HUES64 (cell line): ENCODE measurements around the gene SUGCT.
"Not testable (repeated sequence)": the region's sequence is repeated elsewhere in the genome, so short reads cannot be mapped to it uniquely, and the experiment has no call there.

Experiments used
- H3K27ac ChIP-seq: 2 replicates; pipeline ENCODE4 v1.7.0; 2013; ENCODE audit warnings: low read depth, low read length, inconsistent platforms
- H3K27me3 ChIP-seq: 2 replicates; pipeline ENCODE4 v1.6.1; 2013; ENCODE audit warnings: mild to moderate bottlenecking, low read length; ENCODE audit not compliant: insufficient read depth
- H3K36me3 ChIP-seq: 2 replicates; pipeline ENCODE4 v1.6.1; 2013; ENCODE audit warnings: mild to moderate bottlenecking, low read length; ENCODE audit not compliant: insufficient read depth
- H3K4me1 ChIP-seq: 2 replicates; pipeline ENCODE4 v1.6.1; 2013; ENCODE audit warnings: mild to moderate bottlenecking, low read length, moderate library complexity; ENCODE audit not compliant: insufficient read depth
- H3K4me3 ChIP-seq: 2 replicates; pipeline ENCODE4 v1.5.1; 2013; ENCODE audit warnings: mild to moderate bottlenecking, low read length, moderate library complexity
- H3K9ac ChIP-seq: 2 replicates; pipeline ENCODE4 v1.6.1; 2013; ENCODE audit warnings: mild to moderate bottlenecking, low read depth, low read length
- H3K9me3 ChIP-seq: 2 replicates; pipeline ENCODE4 v1.6.1; 2013; ENCODE audit warnings: low read depth, low read length; ENCODE audit not compliant: insufficient read depth
- WGBS: fragments of 150-250, 120-280 bp; methylation state at CpG from one replicate; pipeline ENCODE4 v1.1.7; 2013; ENCODE audit warnings: missing lambda C conversion rate; 5-methylcytosine and 5-hydroxymethylcytosine counted together

The SUGCT gene

DNA sequence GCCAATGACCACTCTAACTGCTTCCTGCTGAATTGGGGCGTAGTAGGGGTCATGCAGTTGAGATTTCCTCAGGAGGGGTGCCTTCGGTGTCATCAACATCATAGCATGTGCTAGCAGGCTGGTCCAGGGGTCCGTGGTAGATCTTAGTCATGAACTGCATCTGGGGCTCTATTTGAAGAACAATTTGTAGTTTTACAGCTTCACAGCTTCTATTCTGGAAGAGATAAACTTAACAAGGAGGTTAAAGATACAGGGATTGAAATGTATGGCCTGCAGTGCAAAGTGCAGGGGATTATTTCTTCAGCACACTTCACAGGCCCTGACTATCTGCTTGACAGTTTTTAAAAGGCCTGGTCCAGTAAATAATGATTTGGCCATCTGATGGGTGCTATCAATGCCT lies 33.5 kb downstream of the SUGCT start:
- WGBS: 93% methylated on average over 3 of the region's 3 CpGs
- H3K4me1 ChIP-seq, H3K9me3 ChIP-seq, H3K27me3 ChIP-seq, H3K36me3 ChIP-seq, H3K9ac ChIP-seq, H3K4me3 ChIP-seq, H3K27ac ChIP-seq: not testable (repeated sequence)

DNA sequence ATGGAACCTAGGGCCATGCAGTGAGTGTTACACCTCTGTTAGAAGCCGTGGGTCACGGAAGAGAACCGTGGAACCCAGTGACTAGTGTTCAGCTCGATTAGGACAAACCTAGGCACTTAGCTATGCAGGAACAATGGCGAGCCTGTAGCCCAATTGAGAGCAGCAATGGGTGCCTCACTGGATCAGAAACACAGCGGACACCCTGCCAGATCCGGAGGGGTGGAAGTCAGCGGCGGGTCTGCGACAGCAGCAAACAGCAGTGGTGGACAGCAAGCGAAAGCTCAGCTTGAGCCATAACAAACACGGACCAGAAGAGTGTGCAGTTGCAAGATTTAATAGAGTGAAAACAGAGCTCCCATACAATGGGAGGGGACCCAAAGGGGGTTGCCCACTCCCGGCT lies 38.3 kb downstream of the SUGCT start:
- H3K9me3 ChIP-seq, H3K4me3 ChIP-seq, H3K27me3 ChIP-seq, H3K27ac ChIP-seq, H3K9ac ChIP-seq, H3K36me3 ChIP-seq, H3K4me1 ChIP-seq: not testable (repeated sequence)
- 93% methylated on average over 12 of the region's 13 CpGs for WGBS

DNA sequence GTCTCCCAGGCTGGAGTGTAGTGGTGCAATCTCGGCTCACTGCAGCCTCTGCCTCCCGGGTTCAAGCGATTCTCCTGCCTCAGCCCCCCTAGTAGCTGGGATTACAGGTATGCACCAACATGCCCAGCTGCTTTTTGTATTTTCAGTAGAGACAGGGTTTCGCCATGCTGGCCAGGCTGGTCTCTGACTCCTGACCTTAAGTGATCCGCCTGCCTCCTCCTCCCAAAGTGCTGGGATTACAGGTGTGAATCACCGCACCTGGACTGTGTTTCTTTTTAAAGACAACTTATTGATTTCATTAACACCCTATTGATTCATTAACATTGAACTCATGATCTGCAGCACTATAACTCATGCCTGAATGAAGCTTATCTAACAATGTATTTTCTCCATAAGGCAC lies 40.5 kb downstream of the SUGCT start:
- not testable (repeated sequence) for H3K36me3 ChIP-seq, H3K27me3 ChIP-seq, H3K9ac ChIP-seq, H3K4me3 ChIP-seq, H3K27ac ChIP-seq, H3K4me1 ChIP-seq, H3K9me3 ChIP-seq
- WGBS: 95% methylated on average over 6 of the region's 6 CpGs

DNA sequence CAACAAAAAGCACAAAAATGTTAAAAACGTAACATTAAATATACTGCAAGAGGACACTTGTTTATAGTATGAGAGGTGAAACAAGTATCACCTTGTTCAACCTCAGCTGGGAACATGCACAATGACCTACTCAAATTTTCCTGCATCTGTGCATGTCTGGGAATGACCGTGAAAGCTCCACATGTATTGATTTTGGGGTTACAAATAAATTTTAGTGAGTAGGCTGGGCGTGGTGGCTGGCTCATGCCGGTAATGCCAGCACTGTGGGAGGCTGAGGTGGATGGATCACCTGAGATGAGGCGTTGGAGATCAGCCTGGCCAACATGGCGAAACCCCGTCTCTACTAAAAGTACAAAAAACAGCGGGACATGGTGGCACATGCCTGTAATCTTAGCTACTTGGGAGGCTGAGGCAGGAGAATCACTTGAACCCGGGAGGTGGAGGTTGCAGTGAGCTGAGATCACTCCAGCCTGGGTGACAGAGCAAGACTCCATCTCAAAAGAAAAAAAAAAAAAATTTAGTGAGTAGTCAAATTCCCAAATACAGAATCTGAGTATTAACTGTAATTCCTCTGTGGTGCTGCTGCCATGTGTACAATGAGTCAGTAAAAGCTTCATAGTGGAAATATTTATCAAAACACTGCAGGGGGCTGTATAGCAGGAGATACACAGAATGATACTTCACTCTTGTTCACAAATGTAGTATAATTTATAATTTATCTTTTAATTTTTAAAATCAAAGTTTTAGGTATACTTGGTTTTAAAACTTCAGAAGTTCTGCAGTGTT lies 41.1 kb downstream of the SUGCT start:
- Histone ChIP-seq H3K36me3 (no peaks in the 10 kb centered on the region), H3K9ac (no peak overlapping the region), H3K27me3 (no peaks in the 10 kb centered on the region), H3K27ac (no peak overlapping the region), H3K9me3 (no peaks in the 10 kb centered on the region), H3K4me3 (no peak overlapping the region), H3K4me1 (peaks cover 4% of the 10 kb centered on the region; the same call in 1 of the 2 replicates)
- WGBS: 95% methylated on average over 8 of the region's 9 CpGs

DNA sequence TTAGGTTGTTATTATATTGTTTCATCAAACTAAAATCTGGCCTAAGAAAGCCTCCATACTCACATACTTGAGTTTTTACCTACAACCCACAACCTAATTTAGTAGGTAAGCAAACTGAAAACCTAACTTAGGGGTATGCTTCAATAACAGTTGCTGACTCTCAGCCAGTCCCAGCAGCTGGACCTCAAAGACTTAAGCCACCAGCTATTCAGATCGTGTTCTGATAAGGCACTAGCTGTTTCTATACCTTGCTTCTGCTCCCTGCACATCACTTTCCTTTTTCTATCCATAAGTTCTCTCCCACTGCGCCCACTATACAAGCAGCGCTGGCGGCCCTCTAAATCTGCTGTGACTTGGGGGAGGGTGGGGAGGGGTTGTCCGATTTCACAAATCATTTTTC lies 42.3 kb downstream of the SUGCT start:
- Histone ChIP-seq H3K9ac (no peak overlapping the region), H3K4me1 (no peaks in the 10 kb centered on the region)
- WGBS: 85% methylated on average over 1 of the region's 5 CpGs

DNA sequence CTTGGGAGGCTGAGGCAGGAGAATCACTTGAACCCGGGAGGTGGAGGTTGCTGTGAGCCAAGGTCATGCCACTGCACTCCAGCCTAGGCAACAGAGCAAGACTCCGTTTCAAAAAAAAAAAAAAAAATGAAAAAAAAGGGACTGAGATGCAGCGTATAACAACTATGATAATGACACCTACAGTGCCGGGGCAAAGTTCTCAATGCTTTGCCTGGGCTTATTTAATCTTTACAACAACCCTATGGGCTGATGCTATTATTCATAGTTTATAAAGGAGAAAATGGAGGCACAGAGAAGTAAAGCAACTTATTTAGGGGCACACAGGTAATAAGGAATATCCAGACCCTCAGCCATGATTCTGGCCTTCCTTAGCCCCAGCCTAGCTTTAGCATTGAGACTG lies 47.6 kb downstream of the SUGCT start:
- H3K27me3 ChIP-seq: no peaks in the 10 kb centered on the region
- H3K4me1 ChIP-seq: no peaks in the 10 kb centered on the region
- H3K4me3 ChIP-seq: no peak overlapping the region
- 100% methylated on average over 4 of the region's 4 CpGs for WGBS
- H3K36me3 ChIP-seq: no peaks in the 10 kb centered on the region
- no peaks in the 10 kb centered on the region for H3K9me3 ChIP-seq
- H3K9ac ChIP-seq: no peak overlapping the region
- no peak overlapping the region for H3K27ac ChIP-seq

More for the DNA sequence above, 42.3 kb downstream of the SUGCT start:
- no peak overlapping the region for H3K27ac ChIP-seq
- no peak overlapping the region for H3K4me3 ChIP-seq
- H3K9me3 ChIP-seq: no peaks in the 10 kb centered on the region
- H3K27me3 ChIP-seq: no peaks in the 10 kb centered on the region
- no peaks in the 10 kb centered on the region for H3K36me3 ChIP-seq

DNA sequence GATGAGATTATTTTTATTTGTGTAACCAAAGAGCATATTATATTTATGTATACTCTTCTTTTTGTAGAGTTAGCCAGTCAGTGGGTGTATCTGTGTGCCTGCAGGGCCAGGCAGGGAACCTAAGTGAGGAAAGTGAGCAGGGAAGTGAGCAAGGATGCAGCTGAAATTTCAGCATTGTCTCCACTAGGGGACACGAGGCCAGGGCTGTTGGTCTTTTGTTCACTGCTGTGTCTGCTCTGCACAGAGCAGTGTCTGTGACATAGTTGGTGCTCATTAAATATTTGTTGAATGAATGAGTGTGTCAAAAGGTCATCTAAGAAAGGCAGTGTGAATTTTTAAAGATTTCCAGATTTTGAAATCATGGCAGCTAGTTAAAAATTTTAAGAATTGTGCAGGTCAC lies 51.8 kb downstream of the SUGCT start:
- H3K9me3 ChIP-seq: no peaks in the 10 kb centered on the region
- WGBS: 84% methylated on average over 1 of the region's 1 CpG
- no peaks in the 10 kb centered on the region for H3K4me1 ChIP-seq
- H3K9ac ChIP-seq: no peak overlapping the region
- H3K27me3 ChIP-seq: no peaks in the 10 kb centered on the region
- no peak overlapping the region for H3K27ac ChIP-seq
- no peak overlapping the region for H3K4me3 ChIP-seq
- H3K36me3 ChIP-seq: no peaks in the 10 kb centered on the region

DNA sequence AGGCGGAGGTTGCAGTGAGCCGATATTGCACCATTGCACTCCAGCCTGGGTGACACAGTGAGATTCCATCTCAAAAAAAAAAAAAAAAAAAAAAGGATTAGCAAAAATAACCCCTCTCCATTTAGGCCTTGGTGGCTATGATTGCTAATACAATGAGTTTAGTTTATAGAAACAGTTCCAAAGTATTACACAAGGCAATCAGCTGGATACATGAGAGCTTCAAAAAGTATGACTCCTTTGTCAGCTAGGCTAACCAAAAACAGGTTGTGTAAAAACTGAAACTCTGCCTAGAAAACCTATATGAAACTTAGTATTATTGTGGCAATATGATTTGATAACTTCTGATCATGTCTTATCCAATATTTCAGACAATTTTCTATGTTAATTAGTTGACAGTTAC lies 57.2 kb downstream of the SUGCT start:
- Histone ChIP-seq H3K4me1 (no peaks in the 10 kb centered on the region), H3K36me3 (no peaks in the 10 kb centered on the region), H3K27ac (no peak overlapping the region), H3K9ac (no peak overlapping the region), H3K9me3 (no peaks in the 10 kb centered on the region), H3K27me3 (no peaks in the 10 kb centered on the region), H3K4me3 (no peak overlapping the region)
- 97% methylated on average over 2 of the region's 2 CpGs for WGBS

DNA sequence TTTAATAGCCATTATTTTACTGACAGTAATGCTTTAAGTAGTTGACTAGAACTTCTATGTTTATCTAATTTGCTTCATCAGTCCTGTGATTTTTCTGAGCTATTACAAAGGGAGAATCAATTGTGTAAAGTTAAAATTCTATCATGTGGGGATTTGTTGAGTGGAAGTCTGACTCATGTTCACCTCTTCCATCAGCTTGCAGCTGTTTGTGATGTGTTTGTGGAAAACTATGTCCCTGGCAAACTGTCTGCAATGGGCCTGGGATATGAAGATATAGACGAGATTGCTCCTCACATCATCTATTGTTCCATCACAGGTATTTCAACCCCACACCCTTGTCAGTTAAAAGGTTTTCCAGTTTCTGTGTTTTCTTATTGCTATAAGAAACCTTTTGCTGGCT lies 59.9 kb downstream of the SUGCT start:
- Histone ChIP-seq H3K27me3 (no peaks in the 10 kb centered on the region), H3K36me3 (no peaks in the 10 kb centered on the region), H3K27ac (no peak overlapping the region), H3K9me3 (no peaks in the 10 kb centered on the region), H3K4me1 (no peaks in the 10 kb centered on the region), H3K9ac (no peak overlapping the region), H3K4me3 (no peak overlapping the region)
- no CpG with 5 or more reads among the region's 1 CpG for WGBS

DNA sequence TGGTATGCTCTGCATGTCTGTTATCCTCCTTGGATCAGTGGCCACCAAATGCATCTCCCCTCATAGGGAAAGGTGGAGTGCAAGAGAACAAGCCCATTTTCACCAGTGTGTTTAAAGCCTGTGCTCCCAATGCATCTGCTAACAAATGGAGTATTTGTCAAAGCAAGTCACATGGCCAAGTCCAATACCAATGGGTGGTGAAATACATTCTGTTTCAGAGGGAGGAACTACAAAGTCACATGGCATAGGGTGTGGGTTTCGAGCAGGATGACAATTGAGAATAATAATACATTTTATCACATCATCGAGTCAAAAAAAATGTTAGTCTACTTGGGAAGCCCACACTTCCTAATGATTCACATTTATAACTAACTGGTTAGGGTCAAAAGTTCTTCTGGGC lies 62.7 kb downstream of the SUGCT start:
- no peak overlapping the region for H3K27ac ChIP-seq
- H3K4me1 ChIP-seq: no peaks in the 10 kb centered on the region
- no peaks in the 10 kb centered on the region for H3K27me3 ChIP-seq
- WGBS: no CpG with 5 or more reads among the region's 2 CpGs
- H3K4me3 ChIP-seq: no peak overlapping the region
- no peaks in the 10 kb centered on the region for H3K36me3 ChIP-seq
- no peak overlapping the region for H3K9ac ChIP-seq
- no peaks in the 10 kb centered on the region for H3K9me3 ChIP-seq

DNA sequence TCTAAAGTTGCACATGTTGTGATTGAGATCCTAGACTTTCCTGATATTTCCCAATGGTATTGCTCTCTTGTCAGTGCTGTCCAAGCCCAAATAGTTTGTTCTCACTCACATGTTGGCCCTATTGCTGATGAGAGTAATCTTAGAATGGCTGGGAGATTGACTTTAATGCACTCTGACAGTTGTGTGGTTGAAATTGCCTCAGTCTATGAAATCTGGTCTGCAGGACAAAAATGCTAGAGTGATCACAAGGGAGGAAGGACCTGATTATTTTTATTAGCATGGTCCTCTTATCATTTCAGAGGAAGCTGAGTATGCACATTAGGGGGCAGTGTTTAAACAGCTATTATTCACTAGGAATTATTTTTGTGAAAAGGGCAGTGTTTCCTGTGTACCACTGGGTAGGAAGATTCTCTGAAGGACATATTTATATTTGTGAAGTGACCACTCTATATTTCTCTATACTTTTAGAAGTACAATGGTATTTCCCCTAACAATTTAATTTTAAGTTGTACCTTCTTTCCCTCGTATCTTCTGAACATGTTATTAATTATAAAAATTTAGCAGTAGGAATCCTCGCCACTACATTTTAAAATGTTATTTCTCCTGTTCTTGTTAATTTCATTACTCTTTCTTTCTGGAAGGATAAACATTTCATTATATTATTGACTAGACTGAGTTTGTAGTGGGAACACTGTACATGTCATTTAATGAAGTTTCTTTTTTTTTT lies 64.4 kb downstream of the SUGCT start:
- no peaks in the 10 kb centered on the region for H3K27me3 ChIP-seq
- no peaks in the 10 kb centered on the region for H3K36me3 ChIP-seq
- no peak overlapping the region for H3K4me3 ChIP-seq
- WGBS: no CpG with 5 or more reads among the region's 2 CpGs
- no peak overlapping the region for H3K9ac ChIP-seq
- no peaks in the 10 kb centered on the region for H3K9me3 ChIP-seq
- no peak overlapping the region for H3K27ac ChIP-seq
- no peaks in the 10 kb centered on the region for H3K4me1 ChIP-seq
